AG04450 (cell line): ENCODE measurements around the gene CFAP410. TPM values are rescaled to one million over a fixed set of nuclear protein-coding genes. Genes with fewer than 3 reads are reported as not detected.
"Not testable (repeated sequence)": the region's sequence is repeated elsewhere in the genome, so short reads cannot be mapped to it uniquely, and the experiment has no call there.

Experiments used
- CTCF ChIA-PET: fragments of 300-600, 350-600 bp; formaldehyde crosslinking; extraction: SDS; loops from one replicate; lab custom pipeline; 2022; ENCODE audit warnings: antibody characterized with exemption, inconsistent platforms; lab: Charles Lee
- POLR2A ChIA-PET: fragments of 350-600 bp; formaldehyde crosslinking; extraction: SDS; loops from one replicate; lab custom pipeline; 2021; ENCODE audit warnings: antibody characterized with exemption, inconsistent platforms; lab: Yijun Ruan, JAX
- DNase-seq: peaks from one replicate; pipeline ENCODE4 v3.0.0-alpha.2; 2011; ENCODE audit warnings: low read depth, low spot score
- H3K27ac ChIP-seq: one replicate; pipeline ENCODE4 v1.5.1; 2012; ENCODE audit warnings: low read depth, low read length, control low read depth
- H3K27me3 ChIP-seq: one replicate; pipeline ENCODE4 v1.6.0; 2012; ENCODE audit warnings: low read length; ENCODE audit not compliant: control insufficient read depth, insufficient read depth
- H3K4me3 ChIP-seq: 2 replicates; pipeline ENCODE4 v1.5.1; 2011; ENCODE audit warnings: mild to moderate bottlenecking, low read depth, low read length, control low read depth
- H3K9me3 ChIP-seq: 2 replicates; pipeline ENCODE4 v1.5.1; 2012; ENCODE audit warnings: low read length; ENCODE audit not compliant: control insufficient read depth, insufficient read depth
- CTCF ChIP-seq: IDR thresholded peaks from 2 replicates; pipeline ENCODE4 v1.5.1; 2011; ENCODE audit warnings: low read depth, low read length, control low read depth, inconsistent platforms
- polyA plus RNA-seq: library from polyadenylated mRNA; depleted of rRNA; stranded (reverse); fragments of >200 nt; gene quantifications from 2 replicates; pipeline ENCODE4 v1.2.3, GENCODE V29; 2011

Gene CFAP410
- polyA plus RNA-seq, 1 experiment, result 3.7 TPM

DNA sequence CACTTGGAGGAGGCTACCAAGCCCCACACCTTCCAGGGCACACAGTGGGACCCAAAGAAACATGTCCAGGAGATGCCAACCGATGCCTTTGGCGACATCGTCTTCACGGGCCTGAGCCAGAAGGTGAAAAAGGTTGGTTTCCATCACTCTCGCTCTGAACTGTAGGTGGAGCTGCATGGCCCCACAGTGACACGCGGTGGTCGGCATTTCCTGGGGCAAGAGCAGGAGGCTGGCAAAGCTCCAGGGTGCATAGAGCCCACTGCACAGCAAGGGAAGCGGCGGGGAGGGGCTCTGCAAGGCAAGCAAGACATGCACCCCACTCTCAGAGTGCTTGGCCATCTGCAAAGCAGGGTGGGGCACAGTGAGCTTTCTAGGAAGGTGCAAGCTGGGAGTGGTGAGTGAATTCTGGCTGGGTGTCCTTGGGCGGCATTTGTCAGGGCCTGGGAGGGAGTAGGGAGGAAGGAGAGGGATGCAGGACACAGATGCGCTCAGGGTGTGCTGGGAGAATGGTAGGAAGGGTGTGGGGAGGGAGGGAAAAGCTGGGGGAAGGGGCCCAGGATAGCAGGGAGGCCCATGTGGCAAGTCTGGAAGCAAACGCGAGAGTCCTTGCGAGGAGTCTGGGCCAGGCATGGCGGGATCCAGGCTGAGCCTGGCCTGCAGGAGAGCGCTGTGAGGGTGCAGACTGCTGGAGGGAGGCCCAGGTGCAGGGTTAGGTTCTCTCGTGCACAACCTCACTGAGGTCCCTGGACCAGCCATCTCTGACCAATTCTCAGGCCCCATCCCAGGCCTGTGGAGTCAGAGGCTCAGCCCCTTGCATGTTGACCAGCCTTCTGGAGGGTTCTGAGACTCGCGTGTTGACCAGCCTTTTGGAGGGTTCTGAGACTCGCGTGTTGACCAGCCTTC is 25.2 kb upstream of the CFAP410 start:
- DNase-seq, result no peak
- H3K27ac ChIP-seq, result no peak overlapping the region
- POLR2A ChIA-PET, result no interaction called here
- CTCF ChIA-PET, result no interaction called here
- H3K9me3 ChIP-seq, result peaks cover 35% of the 10 kb centered on the region; the same call in 1 of the 2 replicates
- H3K27me3 ChIP-seq, result no peaks in the 10 kb centered on the region
- no peak for TF ChIP-seq CTCF
- no peak overlapping the region for H3K4me3 ChIP-seq

- no peak for DNase-seq
- Histone ChIP-seq H3K27ac (no peak overlapping the region), H3K27me3 (no peaks in the 10 kb centered on the region), H3K9me3 (peaks cover 31% of the 10 kb centered on the region; the same call in 1 of the 2 replicates), H3K4me3 (no peak overlapping the region)
- CTCF ChIA-PET, result no interaction called here
- no peak for TF ChIP-seq CTCF
- POLR2A ChIA-PET, result no interaction called here
Measured at GRCh38 chr21:44363278-44363677, 24.1 kb upstream of the CFAP410 start.

- DNase-seq, POLR2A ChIA-PET, CTCF ChIA-PET, H3K4me3 ChIP-seq, H3K27me3 ChIP-seq, H3K27ac ChIP-seq: not testable (repeated sequence)
- H3K9me3 ChIP-seq, result peaks cover 27% of the 10 kb centered on the region; the same call in 1 of the 2 replicates
Measured at GRCh38 chr21:44361903-44362302, 22.7 kb upstream of the CFAP410 start.

DNA sequence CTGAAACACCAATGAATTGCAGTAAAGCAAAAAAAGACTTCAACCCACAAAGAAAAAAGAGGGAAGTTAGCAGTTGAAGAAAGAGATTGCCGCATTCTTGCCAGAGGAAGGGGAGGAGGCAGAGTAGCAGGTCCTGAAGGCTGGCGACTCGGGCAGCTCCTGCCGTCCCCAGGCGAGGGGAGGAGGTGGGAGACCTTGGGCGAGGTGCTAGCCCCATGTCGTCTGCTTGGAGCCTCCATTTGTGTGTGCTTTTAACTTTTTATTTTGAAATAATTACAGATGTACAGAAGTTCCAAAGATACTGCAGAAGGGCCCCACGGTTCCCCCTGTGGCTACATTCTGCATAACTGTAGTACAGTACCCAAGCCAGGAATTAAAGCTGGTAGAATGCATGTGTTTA is 21.0 kb upstream of the CFAP410 start:
- CTCF ChIA-PET, result no interaction called here
- H3K27ac ChIP-seq, result no peak overlapping the region
- POLR2A ChIA-PET, result no interaction called here

GRCh38 chr21:44359396-44359795 is 20.2 kb upstream of the CFAP410 start:
- no peak overlapping the region for H3K4me3 ChIP-seq
- H3K27me3 ChIP-seq, result no peaks in the 10 kb centered on the region
- ChIA-PET CTCF (no interaction called here), POLR2A (no interaction called here)
- TF ChIP-seq CTCF, result no peak
- peaks cover 7% of the 10 kb centered on the region; the same call in 1 of the 2 replicates for H3K9me3 ChIP-seq
- no peak for DNase-seq
- no peak overlapping the region for H3K27ac ChIP-seq

More for the DNA sequence above, 21.0 kb upstream of the CFAP410 start:
- Histone ChIP-seq H3K4me3 (no peak overlapping the region), H3K27me3 (no peaks in the 10 kb centered on the region), H3K9me3 (peaks cover 9% of the 10 kb centered on the region; the same call in 1 of the 2 replicates)
- no peak for DNase-seq
- TF ChIP-seq CTCF, result no peak
